Tibial nerve (tissue), 3 donors: ENCODE measurements around the gene HES5.

Experiments used
- EP300 ChIP-seq, 2 donors: sonication (generic); formaldehyde crosslinking; IDR thresholded peaks; one replicate each; pipeline ENCODE4 v1.6.1; 2017; ENCODE audit warnings: antibody characterized with exemption in 2 of 2, mild to moderate bottlenecking in 1 of 2
- POLR2A ChIP-seq, 2 donors: fragments of 450-650 bp; IDR thresholded peaks; one replicate each; pipeline ENCODE4 v1.6.1; 2017; ENCODE audit warnings: antibody characterized with exemption in 2 of 2, mild to moderate bottlenecking in 2 of 2, moderate library complexity in 2 of 2

GRCh38 chr1:2483970-2484369 lies 46.1 kb downstream of the HES5 start:
- TF ChIP-seq POLR2A (IDR thresholded peaks at IDR 0.05) (no peak), EP300 (IDR thresholded peaks at IDR 0.05) (no peak)
